Stimulated activated CD8-positive, alpha-beta memory T cell treated with anti-CD3 and anti-CD28 coated beads, Interleukin-7, amount 100 ng/mL, for 24 hours (primary cell): ENCODE data around the gene KRTAP12-3.

ENCODE experiments used
- DNase-seq: peaks from one replicate; pipeline ENCODE4 v3.0.0-alpha.2; 2020; ENCODE audit warnings: low read depth

Gene KRTAP12-3

DNA sequence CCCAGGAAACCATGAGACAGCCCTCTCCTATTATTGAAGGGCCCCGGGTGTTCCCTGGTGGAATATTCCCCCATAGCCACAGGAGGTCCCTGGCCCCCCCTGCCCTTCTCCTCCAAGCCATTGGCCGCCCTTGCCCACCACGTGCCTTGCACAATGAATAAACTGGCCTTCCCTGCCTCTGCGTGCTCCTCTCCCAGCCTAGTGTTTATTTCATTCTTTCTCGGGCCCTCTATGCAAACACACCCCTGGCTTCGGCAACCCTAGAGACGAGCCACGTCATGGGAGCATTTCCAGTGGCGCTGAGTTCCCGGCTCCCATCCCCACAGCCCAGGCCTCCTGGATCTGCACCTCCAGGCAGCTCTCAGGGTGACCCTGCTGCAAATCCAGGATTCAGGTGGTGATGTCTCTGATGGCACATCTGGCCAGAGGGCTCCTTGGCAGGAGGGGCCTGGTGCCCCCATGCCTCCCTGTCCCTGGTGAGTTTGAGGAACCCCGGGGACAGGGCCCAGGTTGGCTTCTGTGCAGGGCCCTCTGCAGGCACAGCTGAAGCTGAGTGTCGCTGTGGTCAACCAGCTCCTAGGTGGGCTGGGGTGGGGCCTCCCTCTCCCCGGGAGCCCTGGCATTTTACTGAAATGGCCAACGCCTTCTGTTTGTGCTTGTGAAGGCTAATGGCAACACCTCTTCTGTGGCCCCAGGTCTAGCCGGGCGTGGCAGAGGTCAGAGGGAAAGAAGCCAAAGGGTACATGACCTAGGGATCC is 45.4 kb downstream of the KRTAP12-3 start:
- DNase-seq, result no peak

DNA sequence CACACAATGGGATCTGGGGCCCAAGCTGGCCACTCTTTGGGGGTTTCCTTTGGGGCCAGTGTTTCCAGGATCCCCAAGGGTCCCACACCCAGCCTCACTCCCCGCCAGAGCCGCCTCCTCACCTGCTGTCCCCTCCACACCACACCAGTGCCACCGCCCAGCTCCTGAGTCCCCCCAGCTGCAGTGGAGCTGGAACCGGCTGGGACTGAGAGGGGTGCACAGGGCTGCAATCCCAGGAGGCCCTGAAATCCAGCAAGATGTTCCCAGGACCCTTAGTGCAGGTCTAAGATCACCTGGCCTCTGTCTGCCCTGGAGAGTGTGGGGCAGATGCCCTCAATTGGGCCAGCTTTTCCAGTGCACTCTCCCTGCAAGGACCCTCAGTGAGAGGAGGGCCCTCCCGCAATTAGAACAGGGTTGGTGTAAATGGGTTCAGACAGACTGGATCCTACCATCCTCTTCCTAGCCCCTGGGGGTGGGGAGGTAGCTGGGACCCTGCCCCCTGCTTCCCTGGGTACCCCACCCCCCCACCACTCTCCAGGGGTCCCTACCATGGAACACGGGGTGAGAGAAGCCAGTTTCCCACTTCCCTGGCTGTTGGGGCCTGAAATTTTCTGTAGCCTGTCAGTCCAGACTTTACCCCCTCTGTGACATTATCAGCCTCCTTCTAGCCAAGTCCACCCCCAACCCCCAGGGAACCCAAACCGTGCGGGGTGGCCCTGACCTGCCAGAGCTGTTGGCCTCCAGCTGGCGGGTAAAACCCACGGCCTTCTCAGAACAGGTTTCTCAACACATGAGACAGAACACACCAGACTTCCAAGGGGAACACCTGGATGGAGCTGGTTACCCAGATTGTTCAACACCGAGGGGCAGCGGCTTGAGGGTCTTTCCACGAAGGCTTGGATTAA is 46.3 kb downstream of the KRTAP12-3 start:
- no peak for DNase-seq

- no peak for DNase-seq
These were observed 46.9 kb downstream of the KRTAP12-3 start for GRCh38 chr21:44704636-44705001.

- DNase-seq, result no peak
These were observed 48.4 kb downstream of the KRTAP12-3 start for GRCh38 chr21:44706026-44706705.

GRCh38 chr21:44706706-44707581 is 49.2 kb downstream of the KRTAP12-3 start:
- DNase-seq, result no peak
